Ovary (tissue), 3 donors: Measurements from ENCODE around the gene SETD1A.
"Not testable (repeated sequence)": the region's sequence is repeated elsewhere in the genome, so short reads cannot be mapped to it uniquely, and the experiment has no call there.

Experiments
- EP300 ChIP-seq: sonication (generic); formaldehyde crosslinking; IDR thresholded peaks from one replicate; pipeline ENCODE4 v1.6.1; 2017; ENCODE audit warnings: antibody characterized with exemption
- POLR2A ChIP-seq: fragments of 450-650 bp; IDR thresholded peaks from one replicate; pipeline ENCODE4 v1.6.1; 2017; ENCODE audit warnings: antibody characterized with exemption, mild to moderate bottlenecking, moderate library complexity
- TF ChIP-seq, protein P1 (sequence below), 3 donors: fragments of 450-650 bp in 2 of 3; fragments of 200-600 bp in 1 of 3; IDR thresholded peaks; one replicate each; pipeline versions ENCODE4 v1.5.1 to v1.8.0; 2016 to 2022; ENCODE audit warnings: antibody characterized with exemption in 3 of 3, mild to moderate bottlenecking in 1 of 3
- donor health status: DM: no; HTN: no; CAD: no.

- TF ChIP-seq, protein P1, sequence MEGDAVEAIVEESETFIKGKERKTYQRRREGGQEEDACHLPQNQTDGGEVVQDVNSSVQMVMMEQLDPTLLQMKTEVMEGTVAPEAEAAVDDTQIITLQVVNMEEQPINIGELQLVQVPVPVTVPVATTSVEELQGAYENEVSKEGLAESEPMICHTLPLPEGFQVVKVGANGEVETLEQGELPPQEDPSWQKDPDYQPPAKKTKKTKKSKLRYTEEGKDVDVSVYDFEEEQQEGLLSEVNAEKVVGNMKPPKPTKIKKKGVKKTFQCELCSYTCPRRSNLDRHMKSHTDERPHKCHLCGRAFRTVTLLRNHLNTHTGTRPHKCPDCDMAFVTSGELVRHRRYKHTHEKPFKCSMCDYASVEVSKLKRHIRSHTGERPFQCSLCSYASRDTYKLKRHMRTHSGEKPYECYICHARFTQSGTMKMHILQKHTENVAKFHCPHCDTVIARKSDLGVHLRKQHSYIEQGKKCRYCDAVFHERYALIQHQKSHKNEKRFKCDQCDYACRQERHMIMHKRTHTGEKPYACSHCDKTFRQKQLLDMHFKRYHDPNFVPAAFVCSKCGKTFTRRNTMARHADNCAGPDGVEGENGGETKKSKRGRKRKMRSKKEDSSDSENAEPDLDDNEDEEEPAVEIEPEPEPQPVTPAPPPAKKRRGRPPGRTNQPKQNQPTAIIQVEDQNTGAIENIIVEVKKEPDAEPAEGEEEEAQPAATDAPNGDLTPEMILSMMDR (IDR thresholded peaks at IDR 0.05): not testable (repeated sequence)
- TF ChIP-seq EP300, POLR2A: not testable (repeated sequence)
Measured at GRCh38 chr16:30939571-30939970, 18.0 kb upstream of the SETD1A start.
